A673 (cell line): ENCODE measurements around the gene COL13A1. TPM values are rescaled to one million over a fixed set of nuclear protein-coding genes. Genes with fewer than 3 reads are reported as not detected.

ENCODE experiments used
- BruUV-seq: library from RNA; stranded (reverse); fragments of 400-500 nt; replicated peaks from 2 replicates; lab custom pipeline; 2021; lab: Mats Ljungman, UMichigan
- CTCF ChIA-PET: fragments of 300-600 bp; sonication (Branson Sonifier 250); formaldehyde crosslinking; loops from one replicate; lab custom pipeline; 2022; ENCODE audit warnings: antibody characterized with exemption; lab: Charles Lee
- POLR2A ChIA-PET: fragments of 300-600 bp; sonication (Branson Sonifier 250); formaldehyde crosslinking; loops from one replicate; lab custom pipeline; 2022; ENCODE audit warnings: antibody characterized with exemption; ENCODE audit not compliant: low non-redundant PET; lab: Charles Lee
- DNase-seq: peaks from one replicate; pipeline ENCODE4 v3.0.0-alpha.2; 2015; ENCODE audit warnings: low spot score
- H3K27ac ChIP-seq: fragments of 200-600 bp; sonication (generic); 2 replicates; pipeline ENCODE4 v1.5.1; 2016; ENCODE audit warnings: mixed run types, low read depth, mild to moderate bottlenecking, mixed read lengths, antibody characterized with exemption, low read length; ENCODE audit not compliant: poor library complexity, severe bottlenecking
- H3K27me3 ChIP-seq: fragments of 200-600 bp; sonication (generic); replicated peaks from 2 replicates; pipeline ENCODE4 v1.6.1; 2017; ENCODE audit warnings: mixed run types, low read depth, mild to moderate bottlenecking, mixed read lengths, antibody characterized with exemption, low read length; ENCODE audit not compliant: insufficient read depth, poor library complexity
- H3K36me3 ChIP-seq: fragments of 200-600 bp; sonication (generic); 2 replicates; pipeline ENCODE4 v1.6.1; 2016; ENCODE audit warnings: mixed run types, mild to moderate bottlenecking, mixed read lengths, antibody characterized with exemption, low read length; ENCODE audit not compliant: insufficient read depth, poor library complexity, severe bottlenecking
- H3K4me1 ChIP-seq: fragments of 200-600 bp; sonication (generic); 2 replicates; pipeline ENCODE4 v1.6.1; 2017; ENCODE audit warnings: mixed run types, mild to moderate bottlenecking, mixed read lengths, antibody characterized with exemption, low read length; ENCODE audit not compliant: insufficient read depth, poor library complexity, severe bottlenecking
- H3K4me3 ChIP-seq: fragments of 200-600 bp; sonication (generic); 2 replicates; pipeline ENCODE4 v1.5.1; 2016; ENCODE audit warnings: low read depth, mixed run types, mild to moderate bottlenecking, mixed read lengths, low read length; ENCODE audit not compliant: poor library complexity, severe bottlenecking
- H3K9me3 ChIP-seq: fragments of 200-600 bp; sonication (generic); 2 replicates; pipeline ENCODE4 v1.6.1; 2016; ENCODE audit warnings: mixed run types, low read depth, mild to moderate bottlenecking, mixed read lengths, antibody characterized with exemption, low read length; ENCODE audit not compliant: poor library complexity, severe bottlenecking
- CTCF ChIP-seq: fragments of 300-800, 200-600 bp; sonication (generic); conservative IDR thresholded peaks from 2 replicates; pipeline ENCODE4 v1.5.1; 2017; ENCODE audit warnings: low read depth, mild to moderate bottlenecking, antibody characterized with exemption, low read length, moderate library complexity, mixed read lengths
- EZH2 ChIP-seq: fragments of 200-600 bp; sonication (generic); IDR thresholded peaks from 2 replicates; pipeline ENCODE4 v1.6.1; 2017; ENCODE audit warnings: borderline replicate concordance, low read depth, mild to moderate bottlenecking, mixed read lengths, antibody characterized with exemption, low read length; ENCODE audit not compliant: poor library complexity, severe bottlenecking
- intact Hi-C: fragments of 100-400 bp; cut with micrococcal nuclease; formaldehyde crosslinking; loops from one replicate; pipeline ENCODE4 v1.10.0; 2022; ENCODE audit not compliant: unreplicated experiment
- total RNA-seq: library from RNA; stranded (reverse); gene quantifications from 2 replicates; pipeline ENCODE4 v1.2.3, GENCODE V29; 2021

Gene COL13A1
- total RNA-seq, 1 experiment from 2014 or later = 2.0 TPM

GRCh38 chr10:69925111-69925510 lies 123.4 kb downstream of the COL13A1 start:
- ChIA-PET POLR2A (no interaction called here), CTCF (no interaction called here)
- intact Hi-C loops = no loop called here
- Histone ChIP-seq H3K9me3 (no peaks in the 10 kb centered on the region), H3K27me3 (no peaks in the 10 kb centered on the region), H3K4me3 (no peak overlapping the region), H3K27ac (no peak overlapping the region), H3K4me1 (peaks cover 6% of the 10 kb centered on the region), H3K36me3 (peaks cover 25% of the 10 kb centered on the region)
- BruUV-seq = no TSS peak
- no peak for DNase-seq
- TF ChIP-seq CTCF = no peak
- TF ChIP-seq EZH2 = no peak

GRCh38 chr10:69928339-69928738 lies 126.6 kb downstream of the COL13A1 start:
- BruUV-seq = no TSS peak
- ChIA-PET POLR2A (interaction anchor here (0.6 kb wide), 1 partner anchor 61 kb away, joined by 8 read pairs; no protein-coding TSS in a partner anchor), CTCF (interaction anchor here (0.5 kb wide), 1 partner anchor 20 kb away, joined by 3 read pairs; no protein-coding TSS in a partner anchor)
- TF ChIP-seq EZH2 = no peak
- no peak for TF ChIP-seq CTCF
- peaks cover 21% of the 10 kb centered on the region for H3K4me1 ChIP-seq
- H3K4me3 ChIP-seq = no peak overlapping the region
- no peaks in the 10 kb centered on the region for H3K9me3 ChIP-seq
- H3K27ac ChIP-seq = no peak overlapping the region
- peaks cover 17% of the 10 kb centered on the region for H3K36me3 ChIP-seq
- DNase-seq = no peak
- intact Hi-C loops = no loop called here
- H3K27me3 ChIP-seq = no peaks in the 10 kb centered on the region

GRCh38 chr10:69929575-69929974 lies 127.9 kb downstream of the COL13A1 start:
- H3K27me3 ChIP-seq = no peaks in the 10 kb centered on the region
- POLR2A ChIA-PET = no interaction called here
- no peak for TF ChIP-seq CTCF
- TF ChIP-seq EZH2 = no peak
- H3K9me3 ChIP-seq = no peaks in the 10 kb centered on the region
- intact Hi-C loops = no loop called here
- H3K4me1 ChIP-seq = peaks cover 31% of the 10 kb centered on the region
- no peak for DNase-seq
- no peak overlapping the region for H3K4me3 ChIP-seq
- H3K36me3 ChIP-seq = peaks cover 17% of the 10 kb centered on the region
- BruUV-seq = no TSS peak
- H3K27ac ChIP-seq = peak overlapping the region; percentile 47
- CTCF ChIA-PET = no interaction called here
